Omental fat pad (tissue), 4 donors: ENCODE results near the gene RUNX1. TPM values are rescaled to one million over a fixed set of nuclear protein-coding genes. Genes with fewer than 3 reads are reported as not detected.

Experiments used
- ATAC-seq: fragments of 150-250 bp; one replicate; pipeline ENCODE4 v1.9.1; 2016; ENCODE audit warnings: mild to moderate bottlenecking, moderate library complexity; ENCODE audit not compliant: low FRiP score
- DNase-seq: peaks from one replicate; pipeline ENCODE4 v3.0.0-alpha.2; 2019; ENCODE audit warnings: low spot score
- CTCF ChIP-seq, 3 donors: fragments of 450-650 bp; IDR thresholded peaks; one replicate each; pipeline ENCODE4 v1.5.1; 2016 to 2017; ENCODE audit warnings: antibody characterized with exemption in 3 of 3, mild to moderate bottlenecking in 3 of 3, moderate library complexity in 2 of 3
- total RNA-seq, 4 donors: library from RNA; depleted of rRNA; stranded (reverse); fragments of >200 nt; gene quantifications; one replicate each; pipeline ENCODE4 v1.1.0, GENCODE V29; 2016

The RUNX1 gene
- total RNA-seq, 4 donors from 2014 or later = 21.1 to 75.9 (median 30.2) TPM

- no peak for DNase-seq
- no peak for ATAC-seq
- TF ChIP-seq CTCF (IDR thresholded peaks at IDR 0.05) = no peak
Observed at GRCh38 chr21:35020436-35020835, 28.7 kb downstream of the RUNX1 start.

- TF ChIP-seq CTCF (IDR thresholded peaks at IDR 0.05) = no peak
- DNase-seq (no peak), ATAC-seq (no peak)
Observed at GRCh38 chr21:35019631-35020032, 29.5 kb downstream of the RUNX1 start.

- TF ChIP-seq CTCF (IDR thresholded peaks at IDR 0.05) = no peak
- ATAC-seq (no peak), DNase-seq (no peak)
Observed at GRCh38 chr21:35017256-35017655, 31.8 kb downstream of the RUNX1 start.

- ATAC-seq (no peak), DNase-seq (no peak)
- TF ChIP-seq CTCF (IDR thresholded peaks at IDR 0.05) = no peak
Observed at GRCh38 chr21:35016517-35017188, 32.4 kb downstream of the RUNX1 start.

- TF ChIP-seq CTCF (IDR thresholded peaks at IDR 0.05) = no peak
- DNase-seq (no peak), ATAC-seq (no peak)
Observed at GRCh38 chr21:35016071-35016470, 33.0 kb downstream of the RUNX1 start.

GRCh38 chr21:35015435-35016024, 33.6 kb downstream of the RUNX1 start:
- TF ChIP-seq CTCF (IDR thresholded peaks at IDR 0.05) = no peak
- DNase-seq (no peak), ATAC-seq (no peak)
